Stimulated activated effector memory CD8-positive, alpha-beta T cell treated with anti-CD3 and anti-CD28 coated beads, Interleukin-12 subunit alpha, Interleukin-12 subunit beta, amount 100 ng/mL, for 72 hours (primary cell): ENCODE results near the gene KRT7.

Experiments used
- ATAC-seq: fragments of 150-1000 bp; cut with Tn5 transposase; 2 replicates; pipeline ENCODE4 v1.10.0; 2021
- DNase-seq, 2 donors: peaks; one replicate each; pipeline ENCODE4 v3.0.0; 2021 to 2022; ENCODE audit warnings: low spot score in 2 of 2
- H3K27ac Mint-ChIP-seq: one replicate; pipeline ENCODE4 v1.8.0; 2022; ENCODE audit warnings: mild to moderate bottlenecking, mixed read lengths
- H3K36me3 Mint-ChIP-seq: one replicate; pipeline ENCODE4 v1.8.0; 2022; ENCODE audit warnings: mild to moderate bottlenecking, mixed read lengths
- H3K4me1 Mint-ChIP-seq: one replicate; pipeline ENCODE4 v1.8.0; 2022; ENCODE audit warnings: mixed read lengths
- H3K4me3 Mint-ChIP-seq: one replicate; pipeline ENCODE4 v1.8.0; 2022; ENCODE audit warnings: mild to moderate bottlenecking, mixed read lengths
- H3K9me3 Mint-ChIP-seq: one replicate; pipeline ENCODE4 v1.8.0; 2022; ENCODE audit warnings: mixed read lengths

Gene KRT7

GRCh38 chr12:52205612-52206303 lies 27.3 kb upstream of the KRT7 start:
- Mint-ChIP-seq H3K4me3 (no peak overlapping the region), H3K27ac (no peak overlapping the region), H3K36me3 (no peaks in the 10 kb centered on the region), H3K4me1 (peaks cover 7% of the 10 kb centered on the region), H3K9me3 (no peaks in the 10 kb centered on the region)
- no peak for DNase-seq
- ATAC-seq: no peak

GRCh38 chr12:52206304-52207040 lies 26.6 kb upstream of the KRT7 start:
- H3K9me3 Mint-ChIP-seq: no peaks in the 10 kb centered on the region
- H3K36me3 Mint-ChIP-seq: no peaks in the 10 kb centered on the region
- DNase-seq (no peak), ATAC-seq (no peak)
- peaks cover 7% of the 10 kb centered on the region for H3K4me1 Mint-ChIP-seq
- H3K27ac Mint-ChIP-seq: no peak overlapping the region
- no peak overlapping the region for H3K4me3 Mint-ChIP-seq

GRCh38 chr12:52207106-52207505 lies 25.9 kb upstream of the KRT7 start:
- Mint-ChIP-seq H3K9me3 (no peaks in the 10 kb centered on the region), H3K4me1 (peaks cover 7% of the 10 kb centered on the region), H3K27ac (no peak overlapping the region), H3K4me3 (no peak overlapping the region), H3K36me3 (no peaks in the 10 kb centered on the region)
- no peak for DNase-seq
- no peak for ATAC-seq

GRCh38 chr12:52207895-52208294 lies 25.1 kb upstream of the KRT7 start:
- DNase-seq: no peak
- Mint-ChIP-seq H3K36me3 (no peaks in the 10 kb centered on the region), H3K4me1 (peaks cover 4% of the 10 kb centered on the region), H3K27ac (no peak overlapping the region), H3K4me3 (no peak overlapping the region), H3K9me3 (no peaks in the 10 kb centered on the region)
- ATAC-seq: no peak

GRCh38 chr12:52208424-52209165 lies 24.4 kb upstream of the KRT7 start:
- H3K4me3 Mint-ChIP-seq: no peak overlapping the region
- no peaks in the 10 kb centered on the region for H3K9me3 Mint-ChIP-seq
- ATAC-seq (no peak), DNase-seq (no peak)
- H3K4me1 Mint-ChIP-seq: no peaks in the 10 kb centered on the region
- no peak overlapping the region for H3K27ac Mint-ChIP-seq
- no peaks in the 10 kb centered on the region for H3K36me3 Mint-ChIP-seq

- H3K4me1 Mint-ChIP-seq: no peaks in the 10 kb centered on the region
- H3K36me3 Mint-ChIP-seq: no peaks in the 10 kb centered on the region
- no peaks in the 10 kb centered on the region for H3K9me3 Mint-ChIP-seq
- ATAC-seq (no peak), DNase-seq (no peak)
- H3K4me3 Mint-ChIP-seq: no peak overlapping the region
- H3K27ac Mint-ChIP-seq: no peak overlapping the region
Measured at GRCh38 chr12:52209321-52209720, 23.7 kb upstream of the KRT7 start.

- Mint-ChIP-seq H3K4me1 (no peaks in the 10 kb centered on the region), H3K4me3 (no peak overlapping the region), H3K36me3 (no peaks in the 10 kb centered on the region), H3K9me3 (no peaks in the 10 kb centered on the region), H3K27ac (no peak overlapping the region)
- DNase-seq (no peak), ATAC-seq (no peak)
Measured at GRCh38 chr12:52210186-52210924, 22.7 kb upstream of the KRT7 start.

- Mint-ChIP-seq H3K27ac (no peak overlapping the region), H3K36me3 (no peaks in the 10 kb centered on the region), H3K4me1 (no peaks in the 10 kb centered on the region)
Measured at GRCh38 chr12:52210925-52211650, 22.0 kb upstream of the KRT7 start.

GRCh38 chr12:52211716-52212585 lies 21.1 kb upstream of the KRT7 start:
- Mint-ChIP-seq H3K27ac (no peak overlapping the region), H3K9me3 (no peaks in the 10 kb centered on the region), H3K36me3 (no peaks in the 10 kb centered on the region), H3K4me3 (no peak overlapping the region), H3K4me1 (no peaks in the 10 kb centered on the region)
- DNase-seq (no peak), ATAC-seq (no peak)

More at GRCh38 chr12:52210925-52211650, 22.0 kb upstream of the KRT7 start:
- DNase-seq (no peak), ATAC-seq (no peak)
- Mint-ChIP-seq H3K4me3 (no peak overlapping the region), H3K9me3 (no peaks in the 10 kb centered on the region)

- no peak for DNase-seq
- Mint-ChIP-seq H3K9me3 (no peaks in the 10 kb centered on the region), H3K27ac (no peak overlapping the region), H3K36me3 (no peaks in the 10 kb centered on the region), H3K4me3 (no peak overlapping the region), H3K4me1 (no peaks in the 10 kb centered on the region)
- no peak for ATAC-seq
Measured at GRCh38 chr12:52212701-52213563, 20.1 kb upstream of the KRT7 start.

GRCh38 chr12:52213564-52214420 lies 19.3 kb upstream of the KRT7 start:
- DNase-seq: peak; percentile 53 to 75
- H3K27ac Mint-ChIP-seq: no peak overlapping the region
- peak; percentile 69 for ATAC-seq
- H3K36me3 Mint-ChIP-seq: no peaks in the 10 kb centered on the region
- no peaks in the 10 kb centered on the region for H3K9me3 Mint-ChIP-seq
- H3K4me3 Mint-ChIP-seq: no peak overlapping the region
- no peaks in the 10 kb centered on the region for H3K4me1 Mint-ChIP-seq

- Mint-ChIP-seq H3K36me3 (no peaks in the 10 kb centered on the region), H3K27ac (peak overlapping the region; percentile 41), H3K9me3 (no peaks in the 10 kb centered on the region), H3K4me3 (no peak overlapping the region), H3K4me1 (no peaks in the 10 kb centered on the region)
- no peak for DNase-seq
- ATAC-seq: no peak
Measured at GRCh38 chr12:52214421-52214802, 18.6 kb upstream of the KRT7 start.
